HepG2 (cell line): ENCODE data around the gene RUNX3. TPM values are rescaled to one million over a fixed set of nuclear protein-coding genes. Genes with fewer than 3 reads are reported as not detected.

Experiments used
- AHDC1 ChIP-seq: sonication (generic); formaldehyde crosslinking; IDR thresholded peaks from 2 replicates; pipeline ENCODE4 v1.5.1; 2020; ENCODE audit warnings: mild to moderate bottlenecking, missing genetic modification reagents, borderline replicate concordance
- ASH2L ChIP-seq: fragments of 300-600, 200-600 bp; sonication (generic); IDR thresholded peaks from 2 replicates; pipeline ENCODE4 v1.7.0; 2017; ENCODE audit warnings: low read depth, mild to moderate bottlenecking, moderate library complexity, mixed read lengths, low read length; ENCODE audit not compliant: insufficient read length
- CREM ChIP-seq, 2 experiments: sonication (generic) in 1 of 2; formaldehyde crosslinking in 1 of 2; IDR thresholded peaks; 2 replicates each; pipeline versions ENCODE4 v1.4.0 to v1.6.1; 2016 to 2020; ENCODE audit warnings: antibody characterized with exemption in 1 of 2, mild to moderate bottlenecking in 1 of 2, missing genetic modification reagents in 1 of 2
- DR1 ChIP-seq: sonication (generic); formaldehyde crosslinking; IDR thresholded peaks from 2 replicates; pipeline ENCODE4 v1.8.0; 2021; ENCODE audit warnings: mild to moderate bottlenecking, missing genetic modification reagents, inconsistent platforms
- ETV6 ChIP-seq: sonication (generic); formaldehyde crosslinking; conservative IDR thresholded peaks from 2 replicates; pipeline ENCODE4 v1.4.0; 2020; ENCODE audit warnings: missing genetic modification reagents
- IRF9 ChIP-seq: sonication (generic); formaldehyde crosslinking; IDR thresholded peaks from 2 replicates; pipeline ENCODE4 v1.8.0; 2022; ENCODE audit warnings: missing genetic modification reagents, mild to moderate bottlenecking, borderline replicate concordance
- KAT7 ChIP-seq: IDR thresholded peaks from 2 replicates; pipeline ENCODE4 v1.6.1; 2018; ENCODE audit warnings: borderline replicate concordance, missing compliant biosample characterization
- KDM4B ChIP-seq: sonication (generic); formaldehyde crosslinking; IDR thresholded peaks from 2 replicates; pipeline ENCODE4 v1.4.0; 2020; ENCODE audit warnings: missing genetic modification reagents
- KLF15 ChIP-seq: sonication (generic); formaldehyde crosslinking; IDR thresholded peaks from 2 replicates; pipeline ENCODE4 v1.8.1; 2023; ENCODE audit warnings: borderline replicate concordance, mild to moderate bottlenecking, inconsistent platforms, missing genetic modification reagents, mixed read lengths
- SKI ChIP-seq: fragments of 450-650 bp; IDR thresholded peaks from one replicate; pipeline ENCODE4 v1.6.1; 2018; ENCODE audit warnings: mild to moderate bottlenecking; ENCODE audit not compliant: partially characterized antibody
- ZNF251 ChIP-seq: sonication (generic); formaldehyde crosslinking; IDR thresholded peaks from 2 replicates; pipeline ENCODE4 v1.9.0; 2021; ENCODE audit warnings: mild to moderate bottlenecking, missing genetic modification reagents
- ZNF484 ChIP-seq: sonication (generic); formaldehyde crosslinking; IDR thresholded peaks from 2 replicates; pipeline ENCODE4 v1.5.1; 2020; ENCODE audit warnings: mild to moderate bottlenecking, low read depth, missing genetic modification reagents, borderline replicate concordance
- ZNF839 ChIP-seq: sonication (generic); formaldehyde crosslinking; IDR thresholded peaks from 2 replicates; pipeline ENCODE4 v1.4.0; 2020; ENCODE audit warnings: missing genetic modification reagents, mild to moderate bottlenecking, borderline replicate concordance
- polyA plus RNA-seq, 8 experiments: library from polyadenylated mRNA; depleted of rRNA in 3 of 8; stranded (reverse) in 7 of 8; unstranded in 1 of 8; fragments of >200 nt; fragmentation: Illumina TruSeq in 4 of 8; extraction: Trizol in 4 of 8; gene quantifications; 2 replicates each; pipeline versions ENCODE4 v1.2.1 to v1.2.3, GENCODE V29; 2011 to 2016; ENCODE audit warnings: low read depth in 4 of 8, missing spikeins in 1 of 8, mixed read lengths in 1 of 8; ENCODE audit not compliant: insufficient read depth in 1 of 8
- total RNA-seq, 5 experiments: library from RNA; depleted of rRNA; stranded (reverse); fragments of >200 nt; fragmentation: Illumina TruSeq; extraction: Trizol; gene quantifications; 2 replicates each; pipeline ENCODE4 v1.2.3, GENCODE V29; 2016; ENCODE audit warnings: low read depth in 1 of 5
- TF ChIP-seq, protein P1 (sequence below): sonication (generic); formaldehyde crosslinking; IDR thresholded peaks from 2 replicates; pipeline ENCODE4 v1.5.0; 2020; ENCODE audit warnings: mild to moderate bottlenecking, missing genetic modification reagents, borderline replicate concordance
- TF ChIP-seq, protein P2 (sequence below): sonication (generic); formaldehyde crosslinking; IDR thresholded peaks from 2 replicates; pipeline ENCODE4 v1.8.1; 2023; ENCODE audit warnings: mild to moderate bottlenecking, missing genetic modification reagents, borderline replicate concordance

RUNX3 gene
- total and polyA plus RNA-seq, 2 of the 13 experiments (the other 11 are each of a cell fraction or from before 2014, with no cell fraction given) = 0.04 to 0.22 TPM

DNA sequence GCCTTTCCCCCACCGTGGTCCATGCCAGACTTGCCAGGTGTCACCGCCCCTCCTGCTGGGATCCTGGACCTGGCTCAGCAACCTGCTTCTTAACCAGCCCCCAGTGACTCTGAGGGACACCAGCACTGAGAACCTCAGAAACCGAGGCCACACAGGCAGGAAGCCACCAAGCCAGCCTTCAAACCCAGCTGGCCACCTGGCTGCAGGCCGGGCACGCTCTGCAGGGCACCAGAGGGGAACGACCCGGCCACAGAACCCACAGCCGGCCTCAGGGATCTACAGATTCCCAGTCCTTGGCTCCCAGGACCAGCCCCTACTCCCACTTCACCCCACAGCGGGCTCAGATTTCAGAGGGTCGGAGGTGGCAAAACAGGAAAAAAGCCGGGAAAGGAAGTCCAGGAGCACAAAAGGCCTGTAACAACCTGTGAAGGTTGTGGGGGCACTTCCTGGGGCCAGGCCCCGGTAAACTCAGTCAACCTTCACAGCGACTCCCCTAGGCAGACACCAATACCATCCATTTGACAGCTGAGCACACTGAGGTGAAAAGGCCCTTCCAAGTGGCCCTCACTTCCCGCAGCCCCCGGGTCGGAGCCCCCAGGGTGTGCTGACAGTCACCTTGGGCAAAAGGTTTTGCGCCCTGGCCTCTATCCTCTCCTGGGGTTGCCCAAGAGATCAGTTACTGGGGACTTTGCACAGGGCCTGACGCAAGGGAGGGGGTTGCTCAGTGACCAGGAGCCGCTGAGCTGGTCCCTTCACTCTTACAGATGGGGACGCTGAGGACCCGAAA, 14.1 kb downstream of the RUNX3 start (continued):
- TF ChIP-seq CREM (IDR thresholded peaks at IDR 0.05) = peak; percentile 56; the same call in 1 of the 2 replicates
- TF ChIP-seq CREM (CRISPR knock-in tag; IDR thresholded peaks at IDR 0.05) = no peak
- TF ChIP-seq KDM4B = no peak
- no peak for TF ChIP-seq DR1 (CRISPR knock-in tag)
- TF ChIP-seq IRF9 (CRISPR knock-in tag) = no peak
- no peak for TF ChIP-seq ZNF484 (CRISPR knock-in tag)
- TF ChIP-seq SKI = peak; percentile 18
- peak; percentile 64; the same call in 1 of the 2 replicates for TF ChIP-seq KAT7 (CRISPR knock-in tag)
- TF ChIP-seq ZNF839 (CRISPR knock-in tag) = no peak
- TF ChIP-seq ZNF251 (CRISPR knock-in tag) = no peak
- TF ChIP-seq AHDC1 (CRISPR knock-in tag) = no peak; the same call in 1 of the 2 replicates
- TF ChIP-seq ETV6 (CRISPR knock-in tag) = no peak; the same call in 1 of the 2 replicates
- TF ChIP-seq ASH2L = peak; percentile 70
- TF ChIP-seq, protein P1, sequence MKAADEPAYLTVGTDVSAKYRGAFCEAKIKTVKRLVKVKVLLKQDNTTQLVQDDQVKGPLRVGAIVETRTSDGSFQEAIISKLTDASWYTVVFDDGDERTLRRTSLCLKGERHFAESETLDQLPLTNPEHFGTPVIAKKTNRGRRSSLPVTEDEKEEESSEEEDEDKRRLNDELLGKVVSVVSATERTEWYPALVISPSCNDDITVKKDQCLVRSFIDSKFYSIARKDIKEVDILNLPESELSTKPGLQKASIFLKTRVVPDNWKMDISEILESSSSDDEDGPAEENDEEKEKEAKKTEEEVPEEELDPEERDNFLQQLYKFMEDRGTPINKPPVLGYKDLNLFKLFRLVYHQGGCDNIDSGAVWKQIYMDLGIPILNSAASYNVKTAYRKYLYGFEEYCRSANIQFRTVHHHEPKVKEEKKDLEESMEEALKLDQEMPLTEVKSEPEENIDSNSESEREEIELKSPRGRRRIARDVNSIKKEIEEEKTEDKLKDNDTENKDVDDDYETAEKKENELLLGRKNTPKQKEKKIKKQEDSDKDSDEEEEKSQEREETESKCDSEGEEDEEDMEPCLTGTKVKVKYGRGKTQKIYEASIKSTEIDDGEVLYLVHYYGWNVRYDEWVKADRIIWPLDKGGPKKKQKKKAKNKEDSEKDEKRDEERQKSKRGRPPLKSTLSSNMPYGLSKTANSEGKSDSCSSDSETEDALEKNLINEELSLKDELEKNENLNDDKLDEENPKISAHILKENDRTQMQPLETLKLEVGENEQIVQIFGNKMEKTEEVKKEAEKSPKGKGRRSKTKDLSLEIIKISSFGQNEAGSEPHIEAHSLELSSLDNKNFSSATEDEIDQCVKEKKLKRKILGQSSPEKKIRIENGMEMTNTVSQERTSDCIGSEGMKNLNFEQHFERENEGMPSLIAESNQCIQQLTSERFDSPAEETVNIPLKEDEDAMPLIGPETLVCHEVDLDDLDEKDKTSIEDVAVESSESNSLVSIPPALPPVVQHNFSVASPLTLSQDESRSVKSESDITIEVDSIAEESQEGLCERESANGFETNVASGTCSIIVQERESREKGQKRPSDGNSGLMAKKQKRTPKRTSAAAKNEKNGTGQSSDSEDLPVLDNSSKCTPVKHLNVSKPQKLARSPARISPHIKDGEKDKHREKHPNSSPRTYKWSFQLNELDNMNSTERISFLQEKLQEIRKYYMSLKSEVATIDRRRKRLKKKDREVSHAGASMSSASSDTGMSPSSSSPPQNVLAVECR = peak; percentile 57; the same call in 1 of the 2 replicates
- TF ChIP-seq, protein P2, sequence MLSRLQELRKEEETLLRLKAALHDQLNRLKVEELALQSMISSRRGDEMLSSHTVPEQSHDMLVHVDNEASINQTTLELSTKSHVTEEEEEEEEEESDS = no peak
- TF ChIP-seq KLF15 (CRISPR knock-in tag) = no peak
